Psoas muscle (tissue), 8 donors: Measurements from ENCODE around the gene AMIGO1. TPM values are rescaled to one million over a fixed set of nuclear protein-coding genes. Genes with fewer than 3 reads are reported as not detected.

Experiments
- ATAC-seq, 4 donors: fragments of 200-7000 bp; cut with Tn5 transposase; one replicate each; pipeline ENCODE4 v1.9.1; 2020; ENCODE audit warnings: moderate library complexity in 3 of 4, mild to moderate bottlenecking in 2 of 4
- DNase-seq, 2 donors: peaks; one replicate each; pipeline ENCODE4 v3.0.0-alpha.2; 2020
- H3K27ac ChIP-seq: fragments of 200-600 bp; one replicate; pipeline ENCODE4 v1.8.0; 2022
- H3K27me3 ChIP-seq, 3 donors: fragments of 200-600 bp in 1 of 3; one replicate each; pipeline versions ENCODE4 v1.6.1 to v1.8.0; 2013 to 2022; ENCODE audit warnings: low read length in 2 of 3, mild to moderate bottlenecking in 2 of 3, moderate library complexity in 1 of 3; ENCODE audit not compliant: insufficient read depth in 3 of 3
- H3K36me3 ChIP-seq, 2 donors: fragments of 200-600 bp in 1 of 2; one replicate each; pipeline versions ENCODE4 v1.6.1 to v1.8.0; 2013 to 2022; ENCODE audit warnings: low read depth in 1 of 2, mild to moderate bottlenecking in 1 of 2, moderate library complexity in 1 of 2; ENCODE audit not compliant: insufficient read depth in 1 of 2
- H3K4me1 ChIP-seq: fragments of 200-600 bp; one replicate; pipeline ENCODE4 v1.8.0; 2022
- H3K4me3 ChIP-seq: fragments of 200-600 bp; one replicate; pipeline ENCODE4 v1.8.0; 2022; ENCODE audit warnings: mild to moderate bottlenecking
- H3K9me3 ChIP-seq: fragments of 200-600 bp; one replicate; pipeline ENCODE4 v1.8.0; 2022
- WGBS, 3 donors: extraction: QIAGEN DNeasy Blood & Tissue Kit; methylation state at CpG; one replicate each; pipeline versions ENCODE4 v1.1.6 to v1.1.7; 2013; 5-methylcytosine and 5-hydroxymethylcytosine counted together
- intact Hi-C, 2 donors: fragments of 100-400 bp; cut with DNase I; formaldehyde crosslinking; loops; one replicate each; pipeline versions ENCODE4 v1.11.0 to v1.14.2; 2022
- polyA plus RNA-seq, 3 donors: library from polyadenylated mRNA; stranded (reverse); fragments of 200-250 nt; gene quantifications; one replicate each; pipeline ENCODE4 v1.2.3, GENCODE V29; 2013
- total RNA-seq, 4 donors: library from RNA; stranded (reverse); fragmentation: NEBNext Ultra II Directional in 2 of 4; extraction: Animal tissue kit (Norgen Biotek cat#: 25700) in 2 of 4; gene quantifications; one replicate each; pipeline versions ENCODE4 v1.2.1 to v1.2.4, GENCODE V29; 2021 to 2023
- TF ChIP-seq, protein P1 (sequence below): fragments of 200-600 bp; IDR thresholded peaks from one replicate; pipeline ENCODE4 v1.8.0; 2022; ENCODE audit warnings: antibody characterized with exemption
- donor health status: healthy with polysubstance abuse.
- donor health status: DM: no; HTN: no; CAD: no; lungs with moderate emphysema.
- donor health status: Bipolar disorder and iron deficiency.
- donor health status: healthy.
- donor health status: DM: yes; HTN: yes; CAD: no.
- donor health status: DM: no; HTN: no; CAD: no.
- donor health status: DM: no; HTN: no; CAD: no.
- donor health status: DM: yes; HTN: yes; CAD: no.

AMIGO1 gene
- total and polyA plus RNA-seq, 7 donors: 3.1 to 16.6 (median 10.0) TPM

DNA sequence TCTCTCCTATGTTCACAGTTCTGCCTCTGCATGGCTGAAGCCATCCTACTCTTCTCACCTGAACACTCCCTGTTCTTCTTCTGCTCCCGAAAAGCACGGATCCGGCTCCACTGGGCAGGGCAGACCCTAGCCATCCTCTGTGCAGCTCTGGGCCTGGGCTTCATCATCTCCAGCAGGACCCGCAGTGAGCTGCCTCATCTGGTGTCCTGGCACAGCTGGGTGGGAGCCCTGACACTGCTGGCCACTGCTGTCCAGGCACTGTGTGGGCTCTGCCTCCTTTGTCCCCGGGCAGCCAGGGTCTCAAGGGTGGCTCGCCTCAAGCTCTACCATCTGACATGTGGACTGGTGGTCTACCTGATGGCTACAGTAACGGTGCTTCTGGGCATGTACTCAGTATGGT, 13.8 kb downstream of the AMIGO1 start:
- no peaks in the 10 kb centered on the region for H3K27me3 ChIP-seq
- peaks cover 0 to 60% of the 10 kb centered on the region in 2 donors for H3K36me3 ChIP-seq
- H3K4me3 ChIP-seq: no peak overlapping the region
- ATAC-seq: no peak
- intact Hi-C loops: loop anchor here in 1 of 2 donors (2.0 kb wide), 1 partner anchor 35 kb away; no protein-coding TSS in a partner anchor
- no peaks in the 10 kb centered on the region for H3K9me3 ChIP-seq
- H3K27ac ChIP-seq: no peak overlapping the region
- no peak for DNase-seq
- H3K4me1 ChIP-seq: peaks cover 36% of the 10 kb centered on the region
- TF ChIP-seq, protein P1, sequence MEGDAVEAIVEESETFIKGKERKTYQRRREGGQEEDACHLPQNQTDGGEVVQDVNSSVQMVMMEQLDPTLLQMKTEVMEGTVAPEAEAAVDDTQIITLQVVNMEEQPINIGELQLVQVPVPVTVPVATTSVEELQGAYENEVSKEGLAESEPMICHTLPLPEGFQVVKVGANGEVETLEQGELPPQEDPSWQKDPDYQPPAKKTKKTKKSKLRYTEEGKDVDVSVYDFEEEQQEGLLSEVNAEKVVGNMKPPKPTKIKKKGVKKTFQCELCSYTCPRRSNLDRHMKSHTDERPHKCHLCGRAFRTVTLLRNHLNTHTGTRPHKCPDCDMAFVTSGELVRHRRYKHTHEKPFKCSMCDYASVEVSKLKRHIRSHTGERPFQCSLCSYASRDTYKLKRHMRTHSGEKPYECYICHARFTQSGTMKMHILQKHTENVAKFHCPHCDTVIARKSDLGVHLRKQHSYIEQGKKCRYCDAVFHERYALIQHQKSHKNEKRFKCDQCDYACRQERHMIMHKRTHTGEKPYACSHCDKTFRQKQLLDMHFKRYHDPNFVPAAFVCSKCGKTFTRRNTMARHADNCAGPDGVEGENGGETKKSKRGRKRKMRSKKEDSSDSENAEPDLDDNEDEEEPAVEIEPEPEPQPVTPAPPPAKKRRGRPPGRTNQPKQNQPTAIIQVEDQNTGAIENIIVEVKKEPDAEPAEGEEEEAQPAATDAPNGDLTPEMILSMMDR: no peak
- WGBS, 3 donors: 87 to 91% (median 88%) methylated on average over 7 of the region's 7 CpGs

DNA sequence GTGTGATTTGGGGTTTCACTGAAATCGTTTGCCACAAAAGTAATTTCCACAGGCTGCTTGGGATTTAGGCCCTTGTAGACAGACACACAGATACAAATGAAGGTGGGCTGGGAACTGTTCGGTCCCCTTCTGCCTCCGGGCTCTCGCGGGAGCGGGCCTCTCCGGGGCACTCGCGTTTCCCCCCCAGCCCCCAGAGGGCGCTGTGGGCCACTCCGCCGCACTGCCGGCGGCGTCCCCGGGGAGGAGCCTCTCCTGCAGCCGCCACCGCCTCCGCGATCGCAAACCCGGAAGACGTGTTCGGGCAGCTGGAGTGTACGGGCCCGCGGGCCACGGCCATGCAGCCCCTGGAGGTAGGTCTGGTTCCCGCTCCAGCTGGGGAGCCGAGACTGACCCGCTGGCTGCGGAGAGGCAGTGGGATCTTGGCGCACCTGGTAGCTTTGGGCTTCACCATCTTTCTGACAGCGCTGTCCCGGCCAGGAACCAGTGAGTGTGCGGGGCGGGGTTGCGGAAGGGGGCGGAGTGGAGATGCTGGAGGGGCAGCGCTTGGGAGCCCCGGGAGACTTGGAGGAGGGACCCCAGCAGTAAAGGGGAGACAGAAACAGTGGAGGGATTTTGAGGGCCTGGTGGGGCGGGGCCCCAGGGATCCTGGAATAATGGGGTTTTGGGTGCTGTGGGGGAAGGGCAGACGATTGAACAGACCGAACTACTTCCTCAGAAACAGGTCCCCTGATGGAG, 15.6 kb downstream of the AMIGO1 start, which contains the start of gene CYB561D1:
Gene CYB561D1, plus strand, starts transcription at position 290 of the 735 bp plus-strand sequence. Its CDS starts 46 bp downstream, at position 336.
- H3K4me1 ChIP-seq: peaks cover 34% of the 10 kb centered on the region
- peak within 1 kb of the TSS; percentile 90 for H3K4me3 ChIP-seq
- ATAC-seq (peak; percentile 81 to 90 (median 85)), DNase-seq (peak; percentile 89 to 94)
- intact Hi-C loops: loop anchor here (1.0 to 5.0 kb wide), 2 partner anchors 38 to 72 kb away; no protein-coding TSS in a partner anchor
- H3K36me3 ChIP-seq: peaks cover 0 to 62% of the 10 kb centered on the region in 2 donors
- H3K9me3 ChIP-seq: no peaks in the 10 kb centered on the region
- 0 to 1% (median 0%) methylated on average over 43 to 44 of the region's 44 CpGs for WGBS, 3 donors
- TF ChIP-seq, protein P1: peak; percentile 92
- H3K27ac ChIP-seq: peak within 1 kb of the TSS; percentile 77
- H3K27me3 ChIP-seq: no peaks in the 10 kb centered on the region

DNA sequence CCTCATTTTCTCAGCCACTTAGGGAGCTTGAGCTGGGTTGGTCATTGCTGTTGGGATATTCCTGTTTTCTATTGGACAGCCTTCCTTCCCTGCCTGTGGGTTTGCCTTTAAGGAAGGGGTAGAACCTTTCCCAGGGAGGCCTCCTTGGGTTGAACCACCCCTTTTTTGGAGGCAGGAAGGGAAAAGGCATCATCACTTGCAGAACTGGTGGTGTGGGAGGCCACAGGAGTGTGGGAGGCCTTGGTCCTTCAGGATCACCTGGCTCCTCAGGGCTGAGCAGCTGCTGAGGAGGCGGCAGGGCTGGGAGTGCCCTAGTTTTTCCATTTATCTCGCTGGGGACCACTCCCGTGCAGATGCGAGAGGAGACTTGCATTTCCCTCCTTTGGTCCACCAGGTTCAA, 16.3 kb downstream of the AMIGO1 start:
- peaks cover 28% of the 10 kb centered on the region for H3K4me1 ChIP-seq
- 53 to 64% (median 61%) methylated on average over 4 of the region's 4 CpGs for WGBS, 3 donors
- no peaks in the 10 kb centered on the region for H3K27me3 ChIP-seq
- DNase-seq (no peak), ATAC-seq (no peak)
- H3K9me3 ChIP-seq: no peaks in the 10 kb centered on the region
- no peak overlapping the region for H3K4me3 ChIP-seq
- TF ChIP-seq, protein P1: no peak
- H3K36me3 ChIP-seq: peaks cover 0 to 68% of the 10 kb centered on the region in 2 donors
- intact Hi-C loops: loop anchor here in 1 of 2 donors (5.0 kb wide), 1 partner anchor 71 kb away; no protein-coding TSS in a partner anchor
- peak overlapping the region; percentile 77 for H3K27ac ChIP-seq

DNA sequence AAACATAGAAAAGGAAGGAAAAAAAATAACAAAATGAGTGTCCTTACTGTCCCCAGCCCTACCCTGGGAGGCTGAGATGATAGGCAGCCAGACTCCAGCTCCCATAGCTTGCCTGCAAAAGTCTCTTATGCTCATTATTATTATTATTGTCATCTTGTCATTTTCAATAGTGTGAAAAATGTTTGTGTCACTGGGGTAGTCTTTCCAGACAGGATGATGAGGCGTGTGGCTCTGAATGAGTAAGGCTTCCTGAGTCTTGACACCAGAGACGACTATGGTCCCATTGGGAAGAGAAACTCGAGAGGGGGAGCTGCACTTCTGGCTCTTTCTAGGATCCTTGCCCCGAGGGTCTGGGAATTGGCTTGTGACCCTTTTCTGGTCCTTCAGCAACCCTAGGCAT, 16.7 kb downstream of the AMIGO1 start:
- peaks cover 28% of the 10 kb centered on the region for H3K4me1 ChIP-seq
- DNase-seq (no peak), ATAC-seq (no peak)
- H3K36me3 ChIP-seq: peaks cover 0 to 68% of the 10 kb centered on the region in 2 donors
- 43 to 52% (median 51%) methylated on average over 4 of the region's 4 CpGs for WGBS, 3 donors
- TF ChIP-seq, protein P1: no peak
- intact Hi-C loops: loop anchor here in 1 of 2 donors (5.0 kb wide), 1 partner anchor 70 kb away; no protein-coding TSS in a partner anchor
- H3K9me3 ChIP-seq: no peaks in the 10 kb centered on the region
- no peaks in the 10 kb centered on the region for H3K27me3 ChIP-seq
- peak overlapping the region; percentile 36 for H3K27ac ChIP-seq
- no peak overlapping the region for H3K4me3 ChIP-seq
